Stimulated activated CD4-positive, alpha-beta T cell treated with anti-CD3 and anti-CD28 coated beads, Interleukin-4, amount 100 ng/mL, for 1 hour (primary cell): Measurements from ENCODE around the gene PRKAR2B.

Experiments used
- DNase-seq: peaks from one replicate; pipeline ENCODE4 v3.0.0-alpha.2; 2020

PRKAR2B gene

GRCh38 chr7:107165341-107165740 lies 120.8 kb downstream of the PRKAR2B start:
- DNase-seq: no peak

GRCh38 chr7:107166736-107167426 lies 122.4 kb downstream of the PRKAR2B start:
- no peak for DNase-seq

- DNase-seq: peak; percentile 65
These were observed 123.2 kb downstream of the PRKAR2B start for GRCh38 chr7:107167483-107168232.

GRCh38 chr7:107168233-107169119 lies 124.0 kb downstream of the PRKAR2B start, which contains the start of gene HBP1:
Gene HBP1, plus strand, starts transcription at chr7:107169003. Its CDS starts 10,891 bp downstream, at chr7:107179894.
- peak; percentile 94 for DNase-seq

- peak; percentile 81 for DNase-seq
These were observed 124.9 kb downstream of the PRKAR2B start for GRCh38 chr7:107169120-107170050.

- DNase-seq: no peak
These were observed 125.8 kb downstream of the PRKAR2B start for GRCh38 chr7:107170051-107170915.

GRCh38 chr7:107171496-107171895 lies 127.0 kb downstream of the PRKAR2B start:
- DNase-seq: no peak

- DNase-seq: no peak
These were observed 127.9 kb downstream of the PRKAR2B start for GRCh38 chr7:107172276-107173032.

- DNase-seq: no peak
These were observed 128.7 kb downstream of the PRKAR2B start for GRCh38 chr7:107173191-107173590.

- no peak for DNase-seq
These were observed 129.3 kb downstream of the PRKAR2B start for GRCh38 chr7:107173691-107174406.

- no peak for DNase-seq
These were observed 135.0 kb downstream of the PRKAR2B start for GRCh38 chr7:107179326-107180164.

GRCh38 chr7:107180378-107180777 lies 135.9 kb downstream of the PRKAR2B start:
- DNase-seq: peak; percentile 74

- DNase-seq: no peak
These were observed 136.7 kb downstream of the PRKAR2B start for GRCh38 chr7:107181172-107181571.

GRCh38 chr7:107185716-107186115 lies 141.2 kb downstream of the PRKAR2B start:
- no peak for DNase-seq

GRCh38 chr7:107186240-107186639 lies 141.7 kb downstream of the PRKAR2B start:
- no peak for DNase-seq

GRCh38 chr7:107187774-107188173 lies 143.3 kb downstream of the PRKAR2B start:
- no peak for DNase-seq

GRCh38 chr7:107190090-107190489 lies 145.6 kb downstream of the PRKAR2B start:
- DNase-seq: no peak

- DNase-seq: no peak
These were observed 149.5 kb downstream of the PRKAR2B start for GRCh38 chr7:107194052-107194451.
